HEK293T (cell line): ENCODE data around the gene PEAK3.

Experiments used
- CTCF ChIA-PET: fragments of 350-600 bp; formaldehyde crosslinking; extraction: SDS; loops from one replicate; lab custom pipeline; 2021; ENCODE audit warnings: antibody characterized with exemption, inconsistent platforms; lab: Yijun Ruan, JAX
- POLR2A ChIA-PET: fragments of 350-600 bp; formaldehyde crosslinking; extraction: SDS; loops from one replicate; lab custom pipeline; 2020; ENCODE audit warnings: antibody characterized with exemption, inconsistent platforms; lab: Yijun Ruan, JAX
- DNase-seq: peaks from one replicate; pipeline ENCODE4 v3.0.0; 2012; ENCODE audit warnings: mixed read lengths; ENCODE audit errors: extremely low spot score
- ARNT ChIP-seq: fragments of 450-650 bp; IDR thresholded peaks from 2 replicates; pipeline ENCODE4 v1.6.1; 2017; ENCODE audit warnings: mild to moderate bottlenecking
- BHLHE40 ChIP-seq: fragments of 450-650 bp; IDR thresholded peaks from 2 replicates; pipeline ENCODE4 v1.6.1; 2016; ENCODE audit warnings: mild to moderate bottlenecking, moderate library complexity, borderline replicate concordance
- CTBP1 ChIP-seq: fragments of 450-650 bp; IDR thresholded peaks from 2 replicates; pipeline ENCODE4 v1.6.1; 2016; ENCODE audit warnings: borderline replicate concordance
- ELF4 ChIP-seq: fragments of 450-650 bp; IDR thresholded peaks from 2 replicates; pipeline ENCODE4 v1.6.1; 2017; ENCODE audit warnings: antibody characterized with exemption
- FOXA1 ChIP-seq: fragments of 450-650 bp; IDR thresholded peaks from 2 replicates; pipeline ENCODE4 v1.6.1; 2016; ENCODE audit warnings: mild to moderate bottlenecking
- FOXK2 ChIP-seq: fragments of 450-650 bp; IDR thresholded peaks from 2 replicates; pipeline ENCODE4 v1.6.1; 2016; ENCODE audit warnings: mild to moderate bottlenecking
- FOXM1 ChIP-seq: fragments of 450-650 bp; IDR thresholded peaks from 2 replicates; pipeline ENCODE4 v1.6.1; 2017; ENCODE audit warnings: mild to moderate bottlenecking, borderline replicate concordance
- HDGF ChIP-seq: fragments of 450-650 bp; IDR thresholded peaks from 2 replicates; pipeline ENCODE4 v1.6.1; 2017; ENCODE audit warnings: antibody characterized with exemption, borderline replicate concordance
- L3MBTL2 ChIP-seq: fragments of 450-650 bp; conservative IDR thresholded peaks from 2 replicates; pipeline ENCODE4 v1.6.1; 2016; ENCODE audit warnings: mild to moderate bottlenecking
- LEF1 ChIP-seq: fragments of 450-650 bp; IDR thresholded peaks from 2 replicates; pipeline ENCODE4 v1.6.1; 2017; ENCODE audit warnings: mild to moderate bottlenecking, borderline replicate concordance
- NFRKB ChIP-seq: fragments of 450-650 bp; IDR thresholded peaks from 2 replicates; pipeline ENCODE4 v1.6.1; 2016; ENCODE audit warnings: mild to moderate bottlenecking, moderate library complexity
- SP1 ChIP-seq: fragments of 450-650 bp; IDR thresholded peaks from 2 replicates; pipeline ENCODE4 v1.6.1; 2017
- SUZ12 ChIP-seq: fragments of 450-650 bp; IDR thresholded peaks from 2 replicates; pipeline ENCODE4 v1.6.1; 2016; ENCODE audit warnings: mild to moderate bottlenecking
- TARDBP ChIP-seq: fragments of 450-650 bp; IDR thresholded peaks from 2 replicates; pipeline ENCODE4 v1.6.1; 2016
- ZNF384 ChIP-seq: fragments of 450-650 bp; IDR thresholded peaks from 2 replicates; pipeline ENCODE4 v1.6.1; 2016
- TF ChIP-seq, protein P1 (sequence below): fragments of 450-650 bp; IDR thresholded peaks from 2 replicates; pipeline ENCODE4 v1.6.1; 2016

PEAK3 gene

DNA sequence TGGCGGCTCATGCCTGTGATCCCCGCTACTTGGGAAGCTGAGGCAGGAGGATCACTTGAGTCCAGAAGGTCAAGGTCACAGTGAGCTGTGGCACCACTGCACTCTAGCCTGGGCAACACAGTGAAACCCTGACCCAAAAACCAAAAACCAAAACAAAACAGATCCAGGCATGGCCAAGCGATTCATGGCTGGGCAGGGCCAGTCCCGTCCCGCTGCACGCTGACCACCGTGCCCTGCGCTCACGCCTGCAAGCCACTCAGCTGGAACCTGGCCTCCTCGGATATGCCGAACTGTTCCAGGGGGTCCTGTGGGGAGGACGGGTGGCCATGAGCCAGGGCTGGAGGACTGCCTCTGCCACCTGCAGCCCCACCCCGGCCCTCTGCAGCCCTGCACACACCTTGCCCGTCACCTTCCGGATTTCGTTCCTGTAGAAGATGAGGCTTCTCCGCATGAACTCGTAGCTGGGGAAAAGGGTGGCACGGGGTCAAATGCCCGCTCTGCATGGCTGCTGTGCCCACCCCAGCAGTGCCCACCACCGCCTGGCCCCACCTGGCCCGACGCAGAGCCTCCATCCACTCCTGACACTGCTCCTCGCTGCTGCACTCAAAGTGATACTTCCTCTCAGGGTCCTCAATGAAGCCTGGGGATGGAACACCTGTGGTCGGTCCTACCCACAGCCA, 48.2 kb downstream of the PEAK3 start:
- DNase-seq: no peak
- ChIA-PET POLR2A (interaction anchor here (0.9 kb wide), 1 partner anchor 18 kb away, joined by 4 read pairs; no protein-coding TSS in a partner anchor), CTCF (interaction anchor here (2.9 kb wide), 1 partner anchor 78 kb away, joined by 12 read pairs; no protein-coding TSS in a partner anchor)
- no peak for TF ChIP-seq HDGF
- TF ChIP-seq FOXM1: no peak
- TF ChIP-seq SP1: no peak
- TF ChIP-seq CTBP1: no peak
- TF ChIP-seq NFRKB: no peak
- TF ChIP-seq ZNF384: no peak
- TF ChIP-seq L3MBTL2: no peak
- no peak for TF ChIP-seq ARNT
- TF ChIP-seq FOXA1: no peak
- no peak for TF ChIP-seq LEF1
- no peak for TF ChIP-seq ELF4
- no peak for TF ChIP-seq FOXK2
- TF ChIP-seq TARDBP: no peak

DNA sequence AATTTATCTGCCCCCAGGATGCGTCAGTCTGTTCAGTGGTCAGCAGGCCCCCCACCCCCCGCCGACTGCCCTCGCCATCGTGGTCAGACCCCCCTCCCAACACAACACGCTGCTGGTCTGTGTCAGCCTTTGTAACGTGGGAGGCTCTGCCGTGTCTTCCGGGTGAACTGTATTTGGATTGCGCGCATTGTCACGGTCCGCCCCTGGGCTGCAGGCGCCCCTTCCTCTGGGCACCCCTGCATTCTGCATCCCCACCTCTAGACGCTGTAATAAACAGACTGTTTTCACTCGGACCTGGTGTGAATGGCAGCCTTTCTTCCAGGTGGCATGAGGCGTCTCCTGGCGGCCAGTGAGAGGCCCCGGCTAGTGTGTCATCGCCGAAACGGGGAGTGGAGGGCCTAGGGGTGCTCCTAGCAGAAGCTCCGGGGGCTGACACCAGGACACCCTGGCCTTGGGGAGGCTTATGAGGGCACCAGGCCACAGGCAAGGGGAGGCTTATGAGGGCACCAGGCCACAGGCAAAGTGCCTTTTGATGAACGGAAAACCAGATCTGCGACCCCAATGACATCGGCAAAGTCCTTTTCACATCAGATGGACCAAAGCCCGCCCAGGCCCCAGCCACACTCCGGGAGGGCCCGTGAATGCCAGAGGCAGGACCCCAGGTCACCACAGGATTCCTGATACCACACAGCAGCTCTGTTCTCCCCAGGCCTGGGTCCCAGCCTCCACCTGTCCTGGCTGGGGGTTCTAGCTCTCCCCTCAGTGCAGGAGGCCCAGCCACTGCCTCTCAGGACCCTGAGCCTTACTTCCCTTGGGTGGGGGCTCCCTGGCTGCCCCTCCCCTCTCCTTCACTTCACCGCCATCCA, 49.5 kb downstream of the PEAK3 start:
- TF ChIP-seq CTBP1: no peak
- TF ChIP-seq FOXK2: no peak
- ChIA-PET CTCF (no interaction called here), POLR2A (interaction anchor here (0.9 kb wide), 1 partner anchor 16 kb away, joined by 4 read pairs; no protein-coding TSS in a partner anchor)
- no peak for DNase-seq

DNA sequence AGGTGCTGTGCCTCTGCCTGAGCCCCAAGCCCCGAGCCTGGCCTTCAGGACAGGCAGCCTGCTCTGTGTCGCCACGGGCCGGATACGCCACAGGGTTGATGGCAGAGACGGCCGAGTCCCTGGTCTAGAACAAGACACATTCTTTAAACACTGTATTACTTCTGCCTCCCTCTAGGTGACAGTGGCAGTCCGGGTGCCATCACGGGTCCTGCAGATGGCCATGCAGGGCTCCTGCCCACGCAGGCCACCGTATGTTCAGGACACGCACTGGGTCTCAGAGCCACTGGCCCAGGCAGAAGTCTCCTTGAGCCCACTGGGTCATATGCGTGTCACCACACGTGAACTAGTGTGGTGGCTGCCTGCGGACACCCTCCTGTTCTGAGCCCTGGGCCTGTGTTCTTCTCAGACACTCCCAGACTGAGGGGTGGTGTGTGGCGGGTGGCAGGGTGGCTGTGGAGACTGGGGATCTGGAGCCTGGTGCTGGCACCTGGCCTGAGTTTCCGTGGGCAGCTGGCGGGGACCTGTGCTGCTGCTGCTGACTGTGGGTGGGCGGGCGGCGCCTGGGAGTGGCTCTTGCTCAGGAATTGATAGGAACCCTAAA, 50.3 kb downstream of the PEAK3 start:
- ChIA-PET POLR2A (interaction anchor here (1.5 kb wide), 1 partner anchor 62 kb away, joined by 3 read pairs; no protein-coding TSS in a partner anchor), CTCF (interaction anchor here (1.0 kb wide), 1 partner anchor 10 kb away, joined by 3 read pairs; no protein-coding TSS in a partner anchor)
- no peak for TF ChIP-seq FOXA1
- TF ChIP-seq ARNT: no peak
- TF ChIP-seq NFRKB: no peak
- no peak for TF ChIP-seq FOXK2
- no peak for TF ChIP-seq BHLHE40
- TF ChIP-seq ELF4: no peak
- TF ChIP-seq, protein P1, sequence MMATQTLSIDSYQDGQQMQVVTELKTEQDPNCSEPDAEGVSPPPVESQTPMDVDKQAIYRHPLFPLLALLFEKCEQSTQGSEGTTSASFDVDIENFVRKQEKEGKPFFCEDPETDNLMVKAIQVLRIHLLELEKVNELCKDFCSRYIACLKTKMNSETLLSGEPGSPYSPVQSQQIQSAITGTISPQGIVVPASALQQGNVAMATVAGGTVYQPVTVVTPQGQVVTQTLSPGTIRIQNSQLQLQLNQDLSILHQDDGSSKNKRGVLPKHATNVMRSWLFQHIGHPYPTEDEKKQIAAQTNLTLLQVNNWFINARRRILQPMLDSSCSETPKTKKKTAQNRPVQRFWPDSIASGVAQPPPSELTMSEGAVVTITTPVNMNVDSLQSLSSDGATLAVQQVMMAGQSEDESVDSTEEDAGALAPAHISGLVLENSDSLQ: no peak
- no peak for TF ChIP-seq FOXM1
- TF ChIP-seq SP1: no peak
- TF ChIP-seq CTBP1: no peak
- TF ChIP-seq ZNF384: no peak
- TF ChIP-seq LEF1: no peak
- no peak for TF ChIP-seq SUZ12
- TF ChIP-seq HDGF: no peak
- TF ChIP-seq TARDBP: no peak
- TF ChIP-seq L3MBTL2: no peak
- no peak for DNase-seq

DNA sequence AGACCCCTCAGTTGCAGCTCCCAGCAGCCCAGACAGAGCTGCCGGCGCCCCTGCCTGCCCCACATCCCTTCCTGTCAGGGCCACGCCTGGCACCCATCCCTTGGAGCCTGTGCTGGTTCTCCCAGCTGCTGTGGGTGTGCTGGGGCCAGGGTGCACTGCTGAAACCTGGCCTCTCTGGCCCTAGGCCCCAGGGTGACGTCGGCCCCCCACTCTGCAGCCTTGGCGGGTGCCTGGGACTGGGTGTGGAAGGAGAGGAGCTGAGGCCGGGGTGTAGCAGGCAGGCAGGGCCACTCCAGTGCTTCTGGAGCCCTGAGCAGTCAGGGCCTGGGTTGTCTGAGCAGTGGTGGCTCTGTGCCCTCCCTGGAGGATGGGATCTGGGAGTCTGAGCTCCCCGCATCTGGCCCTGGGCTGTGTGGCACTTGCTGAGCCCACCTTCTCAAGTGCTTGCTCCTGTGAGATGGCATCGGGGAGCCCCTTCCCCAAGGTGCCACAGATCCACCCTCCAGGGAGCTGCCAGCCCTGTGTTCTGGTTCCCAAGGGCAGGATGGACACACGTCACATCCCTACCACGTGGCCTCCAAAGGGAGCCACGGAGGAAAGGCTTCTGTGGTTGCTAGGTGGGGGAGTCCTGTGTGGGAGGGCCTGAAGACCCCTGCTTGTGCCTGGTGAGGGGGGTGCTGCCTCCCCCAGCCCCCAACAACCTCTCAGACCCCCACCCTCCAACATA, 51.0 kb downstream of the PEAK3 start:
- TF ChIP-seq, protein P1: no peak
- TF ChIP-seq SUZ12: no peak
- TF ChIP-seq SP1: no peak
- TF ChIP-seq ELF4: no peak
- TF ChIP-seq ARNT: no peak
- TF ChIP-seq FOXA1: no peak
- no peak for TF ChIP-seq CTBP1
- no peak for TF ChIP-seq BHLHE40
- POLR2A ChIA-PET: interaction anchor here (1.5 kb wide), 1 partner anchor 62 kb away, joined by 3 read pairs; no protein-coding TSS in a partner anchor
- DNase-seq: no peak
- CTCF ChIA-PET: interaction anchor here (0.8 to 1.0 kb wide), 3 partner anchors 9 to 300 kb away, joined by 3 read pairs; no protein-coding TSS in a partner anchor

DNA sequence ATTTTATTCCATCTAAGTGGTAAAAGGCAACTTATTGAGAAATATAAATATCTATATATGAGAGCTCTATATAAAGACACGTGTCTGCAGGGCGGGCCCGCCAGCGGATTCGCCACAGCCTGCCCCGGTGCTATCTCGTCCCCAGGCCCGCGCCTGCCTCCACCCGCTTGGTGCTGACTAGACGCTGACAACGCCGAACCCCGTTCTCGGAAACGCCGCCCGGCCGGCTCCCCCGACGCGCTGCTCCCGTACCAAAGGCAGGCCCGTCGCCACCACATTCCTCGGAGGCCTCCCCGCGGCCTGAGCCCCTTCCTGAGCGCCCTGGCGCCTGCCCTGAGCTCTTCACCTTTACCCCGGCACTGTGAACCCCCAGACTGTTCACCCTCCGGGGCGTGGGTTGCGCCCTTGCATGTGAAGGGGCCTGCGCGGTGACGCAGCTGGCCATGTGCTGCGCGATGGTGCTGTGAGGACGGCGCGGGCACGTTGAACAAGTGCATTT, 51.9 kb downstream of the PEAK3 start:
- POLR2A ChIA-PET: no interaction called here
- TF ChIP-seq ZNF384 (no peak), FOXM1 (no peak), ELF4 (no peak), LEF1 (no peak), NFRKB (no peak), ARNT (no peak), L3MBTL2 (no peak), SP1 (no peak), CTBP1 (no peak), HDGF (no peak), FOXA1 (no peak), TARDBP (no peak), BHLHE40 (no peak), FOXK2 (no peak)
- TF ChIP-seq, protein P1: no peak
- CTCF ChIA-PET: interaction anchor here (0.8 to 1.0 kb wide), 2 partner anchors 36 to 299 kb away, joined by 3 read pairs; no protein-coding TSS in a partner anchor
- no peak for DNase-seq
